GM12875 (cell line): ENCODE measurements around the gene C16orf74.

ENCODE experiments used
- H3K4me3 ChIP-seq: one replicate; pipeline ENCODE4 v1.5.1; 2011; ENCODE audit warnings: low read depth, low read length, control low read depth
- CTCF ChIP-seq: IDR thresholded peaks from 2 replicates; pipeline ENCODE4 v1.5.1; 2011; ENCODE audit warnings: low read depth, mild to moderate bottlenecking, control low read depth, inconsistent platforms, low read length, moderate library complexity, borderline replicate concordance; ENCODE audit not compliant: insufficient read depth

The C16orf74 gene

GRCh38 chr16:85750146-85750826 lies 610 bp downstream of the C16orf74 start:
- TF ChIP-seq CTCF: peak; percentile 15; the same call in 1 of the 2 replicates
- peak overlapping the region; percentile 72 for H3K4me3 ChIP-seq

- H3K4me3 ChIP-seq: peak overlapping the region; percentile 72
- TF ChIP-seq CTCF: no peak
These were observed 1.1 kb downstream of the C16orf74 start for GRCh38 chr16:85749771-85750145.

GRCh38 chr16:85746460-85747215 lies 4.3 kb downstream of the C16orf74 start:
- TF ChIP-seq CTCF: no peak
- H3K4me3 ChIP-seq: no peak overlapping the region

- no peak for TF ChIP-seq CTCF
These were observed 11.8 kb downstream of the C16orf74 start for GRCh38 chr16:85738923-85739715.

GRCh38 chr16:85736921-85737320 lies 14.0 kb downstream of the C16orf74 start:
- TF ChIP-seq CTCF: no peak
- H3K4me3 ChIP-seq: no peak overlapping the region

More at GRCh38 chr16:85738923-85739715, 11.8 kb downstream of the C16orf74 start:
- H3K4me3 ChIP-seq: no peak overlapping the region

GRCh38 chr16:85735946-85736345 lies 14.9 kb downstream of the C16orf74 start:
- TF ChIP-seq CTCF: no peak
- H3K4me3 ChIP-seq: no peak overlapping the region

- TF ChIP-seq CTCF: no peak
- H3K4me3 ChIP-seq: no peak overlapping the region
These were observed 15.7 kb downstream of the C16orf74 start for GRCh38 chr16:85735225-85735635.
